Islet precursor cell (in vitro differentiated cells): ENCODE data around the gene LRRC8B.

Source experiments
- DNase-seq: peaks from one replicate; pipeline ENCODE4 v3.0.0-alpha.2; 2018

The LRRC8B gene

GRCh38 chr1:89548122-89548857 lies 23.7 kb downstream of the LRRC8B start:
- no peak for DNase-seq

GRCh38 chr1:89550995-89551394 lies 26.4 kb downstream of the LRRC8B start:
- DNase-seq, result no peak

GRCh38 chr1:89552471-89553081 lies 27.9 kb downstream of the LRRC8B start:
- no peak for DNase-seq

- no peak for DNase-seq
These were observed 28.5 kb downstream of the LRRC8B start for GRCh38 chr1:89553157-89553556.

- DNase-seq, result no peak
These were observed 30.9 kb downstream of the LRRC8B start for GRCh38 chr1:89555550-89555949.

- no peak for DNase-seq
These were observed 32.3 kb downstream of the LRRC8B start for GRCh38 chr1:89556726-89557444.

GRCh38 chr1:89557445-89557825 lies 32.8 kb downstream of the LRRC8B start:
- no peak for DNase-seq

GRCh38 chr1:89557956-89558355 lies 33.3 kb downstream of the LRRC8B start:
- no peak for DNase-seq

- DNase-seq, result no peak
These were observed 39.5 kb downstream of the LRRC8B start for GRCh38 chr1:89563957-89564604.

GRCh38 chr1:89565521-89565920 lies 40.9 kb downstream of the LRRC8B start:
- no peak for DNase-seq

GRCh38 chr1:89566761-89567174 lies 42.1 kb downstream of the LRRC8B start:
- peak; percentile 64 for DNase-seq

- DNase-seq, result no peak
These were observed 43.2 kb downstream of the LRRC8B start for GRCh38 chr1:89567797-89568196.

- DNase-seq, result no peak
These were observed 48.8 kb downstream of the LRRC8B start for GRCh38 chr1:89573410-89573809.

GRCh38 chr1:89574621-89575020 lies 50.0 kb downstream of the LRRC8B start:
- no peak for DNase-seq

- DNase-seq, result no peak
These were observed 50.6 kb downstream of the LRRC8B start for GRCh38 chr1:89575207-89575606.

GRCh38 chr1:89576013-89576412 lies 51.4 kb downstream of the LRRC8B start:
- no peak for DNase-seq

GRCh38 chr1:89578151-89578550 lies 53.5 kb downstream of the LRRC8B start:
- DNase-seq, result no peak

- DNase-seq, result no peak
These were observed 54.5 kb downstream of the LRRC8B start for GRCh38 chr1:89578946-89579684.

GRCh38 chr1:89580036-89580435 lies 55.4 kb downstream of the LRRC8B start:
- DNase-seq, result no peak

GRCh38 chr1:89581859-89582258 lies 57.2 kb downstream of the LRRC8B start:
- DNase-seq, result peak; percentile 68

- no peak for DNase-seq
These were observed 57.9 kb downstream of the LRRC8B start for GRCh38 chr1:89582571-89582970.

- no peak for DNase-seq
These were observed 59.6 kb downstream of the LRRC8B start for GRCh38 chr1:89584211-89584610.

GRCh38 chr1:89584781-89585180 lies 60.2 kb downstream of the LRRC8B start:
- no peak for DNase-seq
